GM06990 (cell line): ENCODE data around the gene APOA4.

Experiments
- DNase-seq: peaks from one replicate; pipeline ENCODE4 v3.0.0-alpha.2; 2011; ENCODE audit not compliant: insufficient read length; ENCODE audit errors: extremely low read depth
- H3K27me3 ChIP-seq: replicated peaks from 2 replicates; pipeline ENCODE4 v1.6.0; 2011; ENCODE audit warnings: low read length; ENCODE audit not compliant: control insufficient read depth, insufficient read depth
- H3K36me3 ChIP-seq: 2 replicates; pipeline ENCODE4 v1.5.1; 2011; ENCODE audit warnings: low read length; ENCODE audit not compliant: control insufficient read depth, insufficient read depth
- H3K4me3 ChIP-seq: replicated peaks from 2 replicates; pipeline ENCODE4 v1.5.1; 2011; ENCODE audit warnings: low read depth, mild to moderate bottlenecking, control low read depth, low read length
- CTCF ChIP-seq: IDR thresholded peaks from 2 replicates; pipeline ENCODE4 v1.5.1; 2011; ENCODE audit warnings: low read length, control low read depth, mild to moderate bottlenecking, inconsistent platforms; ENCODE audit not compliant: insufficient read depth, poor library complexity, severe bottlenecking

The APOA4 gene

GRCh38 chr11:116831790-116832349, 8.8 kb upstream of the APOA4 start:
- no peaks in the 10 kb centered on the region for H3K27me3 ChIP-seq
- no peak overlapping the region for H3K4me3 ChIP-seq
- no peak for TF ChIP-seq CTCF
- DNase-seq = no peak
- H3K36me3 ChIP-seq = no peaks in the 10 kb centered on the region

- H3K36me3 ChIP-seq = no peaks in the 10 kb centered on the region
- DNase-seq = no peak
- no peaks in the 10 kb centered on the region for H3K27me3 ChIP-seq
- H3K4me3 ChIP-seq = no peak overlapping the region
- no peak for TF ChIP-seq CTCF
Measured at GRCh38 chr11:116830184-116830912, 7.2 kb upstream of the APOA4 start.

- Histone ChIP-seq H3K27me3 (no peaks in the 10 kb centered on the region), H3K36me3 (no peaks in the 10 kb centered on the region), H3K4me3 (no peak within 1 kb of the TSS)
- TF ChIP-seq CTCF = no peak
- DNase-seq = no peak
Measured at GRCh38 chr11:116829525-116830183, 6.5 kb upstream of the APOA4 start, which contains the start of gene APOC3. APOC3 (plus strand) TSS chr11:116829907; CDS start chr11:116830583, 676 bp downstream.

GRCh38 chr11:116828632-116829524, 5.8 kb upstream of the APOA4 start:
- H3K27me3 ChIP-seq = no peaks in the 10 kb centered on the region
- no peak for TF ChIP-seq CTCF
- no peak for DNase-seq

GRCh38 chr11:116827461-116827860, 4.4 kb upstream of the APOA4 start:
- no peak for TF ChIP-seq CTCF
- no peak for DNase-seq
- Histone ChIP-seq H3K4me3 (no peak overlapping the region), H3K36me3 (no peaks in the 10 kb centered on the region), H3K27me3 (no peaks in the 10 kb centered on the region; the same call in 1 of the 2 replicates)

More at GRCh38 chr11:116828632-116829524, 5.8 kb upstream of the APOA4 start:
- no peaks in the 10 kb centered on the region for H3K36me3 ChIP-seq
- no peak overlapping the region for H3K4me3 ChIP-seq
